ENCODE measurements around the gene CSF1R. TPM values are rescaled to one million over a fixed set of nuclear protein-coding genes. Genes with fewer than 3 reads are reported as not detected.

The CSF1R gene
- total RNA-seq, 4 donors from 2014 or later, result 7.5 to 17.0 (median 9.8) TPM

- no peak for ATAC-seq
- peak overlapping the region; percentile 77 to 82 (median 80) for H3K27ac ChIP-seq
- intact Hi-C loops (cut with DNase I; ENCODE audit: low total_unique reads) (loop anchor here (5.0 kb wide), 1 partner anchor 112 kb away; no protein-coding TSS in a partner anchor), in situ Hi-C loops (cut with MboI; ENCODE audit: low sequenced_read_pairs in 4 of 4) (no loop called here)
- H3K4me3 ChIP-seq, result no peak overlapping the region
- peaks cover 30 to 45% of the 10 kb centered on the region in 2 donors for H3K4me1 ChIP-seq
- TF ChIP-seq, protein P1, sequence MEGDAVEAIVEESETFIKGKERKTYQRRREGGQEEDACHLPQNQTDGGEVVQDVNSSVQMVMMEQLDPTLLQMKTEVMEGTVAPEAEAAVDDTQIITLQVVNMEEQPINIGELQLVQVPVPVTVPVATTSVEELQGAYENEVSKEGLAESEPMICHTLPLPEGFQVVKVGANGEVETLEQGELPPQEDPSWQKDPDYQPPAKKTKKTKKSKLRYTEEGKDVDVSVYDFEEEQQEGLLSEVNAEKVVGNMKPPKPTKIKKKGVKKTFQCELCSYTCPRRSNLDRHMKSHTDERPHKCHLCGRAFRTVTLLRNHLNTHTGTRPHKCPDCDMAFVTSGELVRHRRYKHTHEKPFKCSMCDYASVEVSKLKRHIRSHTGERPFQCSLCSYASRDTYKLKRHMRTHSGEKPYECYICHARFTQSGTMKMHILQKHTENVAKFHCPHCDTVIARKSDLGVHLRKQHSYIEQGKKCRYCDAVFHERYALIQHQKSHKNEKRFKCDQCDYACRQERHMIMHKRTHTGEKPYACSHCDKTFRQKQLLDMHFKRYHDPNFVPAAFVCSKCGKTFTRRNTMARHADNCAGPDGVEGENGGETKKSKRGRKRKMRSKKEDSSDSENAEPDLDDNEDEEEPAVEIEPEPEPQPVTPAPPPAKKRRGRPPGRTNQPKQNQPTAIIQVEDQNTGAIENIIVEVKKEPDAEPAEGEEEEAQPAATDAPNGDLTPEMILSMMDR (IDR thresholded peaks at IDR 0.05 in 4 of 5, conservative IDR thresholded peaks at IDR 0.05 in 1 of 5), result no peak
- TF ChIP-seq POLR2A (IDR thresholded peaks at IDR 0.05), result no peak
- H3K9me3 ChIP-seq, result no peaks in the 10 kb centered on the region
- H3K27me3 ChIP-seq, result no peaks in the 10 kb centered on the region
- DNase-seq, result no peak
- H3K36me3 ChIP-seq, result peaks cover 3 to 57% of the 10 kb centered on the region in 2 donors
Observed at GRCh38 chr5:150020249-150020648, 66.1 kb downstream of the CSF1R start.

- no peak overlapping the region for H3K27ac ChIP-seq
- no peak for TF ChIP-seq POLR2A (IDR thresholded peaks at IDR 0.05)
- TF ChIP-seq, protein P1 (IDR thresholded peaks at IDR 0.05 in 4 of 5, conservative IDR thresholded peaks at IDR 0.05 in 1 of 5), result no peak
- no peaks in the 10 kb centered on the region for H3K9me3 ChIP-seq
- no peak for DNase-seq
- H3K4me3 ChIP-seq, result no peak overlapping the region
- no peak for ATAC-seq
- H3K4me1 ChIP-seq, result peaks cover 1 to 17% of the 10 kb centered on the region in 2 donors
- in situ Hi-C loops (cut with MboI; ENCODE audit: low sequenced_read_pairs in 4 of 4), result no loop called here
- no peaks in the 10 kb centered on the region for H3K27me3 ChIP-seq
- intact Hi-C loops (cut with DNase I; ENCODE audit: low total_unique reads), result loop anchor here (2.0 kb wide), 1 partner anchor 15 kb away; no protein-coding TSS in a partner anchor
- H3K36me3 ChIP-seq, result peaks cover 3 to 75% of the 10 kb centered on the region in 2 donors
Observed at GRCh38 chr5:150017226-150018005, 68.9 kb downstream of the CSF1R start.

DNA sequence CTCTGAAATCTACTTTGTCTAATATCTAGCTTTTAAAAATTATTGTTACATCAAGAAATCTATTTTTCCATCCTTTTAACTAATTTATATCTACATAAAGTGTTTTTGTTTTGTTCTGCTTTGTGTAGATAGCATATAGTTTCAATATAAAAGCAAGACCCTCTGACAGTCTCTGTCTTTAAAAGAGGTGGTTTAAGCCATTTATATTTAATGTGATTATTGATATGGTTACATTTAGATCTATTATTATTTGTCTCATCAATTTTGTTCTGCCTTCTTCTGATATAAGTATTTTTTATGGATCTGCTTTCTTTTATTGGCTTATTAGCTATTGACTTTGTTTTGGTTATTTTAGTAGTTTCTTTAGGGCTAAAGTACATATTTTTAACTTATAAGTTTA lies 69.8 kb downstream of the CSF1R start:
- in situ Hi-C loops (cut with MboI; ENCODE audit: low sequenced_read_pairs in 4 of 4), result no loop called here
- ATAC-seq (no peak), DNase-seq (no peak)
- peaks cover 0 to 14% of the 10 kb centered on the region in 2 donors for H3K4me1 ChIP-seq
- peaks cover 3 to 84% of the 10 kb centered on the region in 2 donors for H3K36me3 ChIP-seq
- no peaks in the 10 kb centered on the region for H3K9me3 ChIP-seq
- no peak overlapping the region for H3K27ac ChIP-seq
- H3K27me3 ChIP-seq, result no peaks in the 10 kb centered on the region
- no peak overlapping the region for H3K4me3 ChIP-seq
- no peak for TF ChIP-seq POLR2A (IDR thresholded peaks at IDR 0.05)
- intact Hi-C loops (cut with DNase I; ENCODE audit: low total_unique reads), result no loop called here

DNA sequence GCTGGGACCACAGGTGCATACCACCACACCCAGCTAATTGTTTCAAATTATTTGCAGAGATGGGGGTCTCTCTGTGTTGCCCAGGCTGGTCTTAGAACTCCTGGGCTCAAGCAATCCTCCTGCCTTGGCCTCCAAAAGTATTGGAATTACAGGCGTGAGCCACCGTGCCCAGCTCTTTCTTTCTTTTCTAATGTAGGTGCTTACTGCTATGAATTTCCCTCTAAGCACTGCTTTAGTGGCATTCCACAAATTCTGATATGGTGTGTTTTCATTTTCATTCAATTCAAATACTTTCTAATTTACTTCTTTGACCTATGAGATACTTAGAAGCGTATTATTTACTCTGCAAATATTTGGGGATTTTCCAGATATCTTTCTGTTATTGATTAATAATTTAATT lies 70.9 kb downstream of the CSF1R start:
- no peak for TF ChIP-seq POLR2A (IDR thresholded peaks at IDR 0.05)
- TF ChIP-seq, protein P1 (IDR thresholded peaks at IDR 0.05 in 4 of 5, conservative IDR thresholded peaks at IDR 0.05 in 1 of 5), result no peak
- H3K36me3 ChIP-seq, result peaks cover 3 to 90% of the 10 kb centered on the region in 2 donors
- H3K9me3 ChIP-seq, result no peaks in the 10 kb centered on the region
- in situ Hi-C loops (cut with MboI; ENCODE audit: low sequenced_read_pairs in 4 of 4) (no loop called here), intact Hi-C loops (cut with DNase I; ENCODE audit: low total_unique reads) (no loop called here)
- no peak for ATAC-seq
- no peak overlapping the region for H3K27ac ChIP-seq
- H3K4me3 ChIP-seq, result no peak overlapping the region
- H3K27me3 ChIP-seq, result no peaks in the 10 kb centered on the region
- DNase-seq, result no peak
- H3K4me1 ChIP-seq, result peaks cover 0 to 4% of the 10 kb centered on the region in 2 donors

DNA sequence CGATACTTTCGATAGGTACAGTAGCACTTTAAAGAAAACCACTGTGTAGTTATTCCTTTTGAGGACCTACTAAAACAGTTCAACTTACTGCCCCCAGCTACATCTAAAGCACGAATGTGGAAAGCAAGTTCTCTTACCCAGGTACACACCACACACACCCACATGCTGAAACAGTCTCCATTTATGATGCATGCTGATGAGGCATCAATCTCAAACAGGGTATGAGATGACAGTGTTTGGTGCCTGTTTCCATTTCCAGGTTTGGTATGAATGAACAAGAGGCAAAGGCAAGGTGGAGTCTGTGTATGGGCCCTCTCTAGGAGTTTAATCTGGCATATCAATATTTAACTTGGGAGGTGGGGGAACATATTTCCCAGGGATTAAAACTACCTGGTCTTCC lies 71.9 kb downstream of the CSF1R start:
- no peaks in the 10 kb centered on the region for H3K9me3 ChIP-seq

More for the DNA sequence above, 71.9 kb downstream of the CSF1R start:
- Histone ChIP-seq H3K4me3 (no peak overlapping the region), H3K36me3 (peaks cover 3 to 90% of the 10 kb centered on the region in 2 donors), H3K27ac (no peak overlapping the region), H3K27me3 (no peaks in the 10 kb centered on the region), H3K4me1 (no peaks in the 10 kb centered on the region)
- intact Hi-C loops (cut with DNase I; ENCODE audit: low total_unique reads), result no loop called here
- no peak for ATAC-seq
- DNase-seq, result no peak
- no peak for TF ChIP-seq POLR2A (IDR thresholded peaks at IDR 0.05)
- TF ChIP-seq, protein P1 (IDR thresholded peaks at IDR 0.05 in 4 of 5, conservative IDR thresholded peaks at IDR 0.05 in 1 of 5), result no peak
- in situ Hi-C loops (cut with MboI; ENCODE audit: low sequenced_read_pairs in 4 of 4), result no loop called here
